NCI-H2196 (cell line): ENCODE data around the gene HS3ST4.
"Not testable (repeated sequence)": the region's sequence is repeated elsewhere in the genome, so short reads cannot be mapped to it uniquely, and the experiment has no call there.

ENCODE experiments used
- DNase-seq: peaks from one replicate; lab custom pipeline; 2025; ENCODE audit not compliant: unreplicated experiment; lab: John Stamatoyannopoulos, UW

HS3ST4 gene

DNA sequence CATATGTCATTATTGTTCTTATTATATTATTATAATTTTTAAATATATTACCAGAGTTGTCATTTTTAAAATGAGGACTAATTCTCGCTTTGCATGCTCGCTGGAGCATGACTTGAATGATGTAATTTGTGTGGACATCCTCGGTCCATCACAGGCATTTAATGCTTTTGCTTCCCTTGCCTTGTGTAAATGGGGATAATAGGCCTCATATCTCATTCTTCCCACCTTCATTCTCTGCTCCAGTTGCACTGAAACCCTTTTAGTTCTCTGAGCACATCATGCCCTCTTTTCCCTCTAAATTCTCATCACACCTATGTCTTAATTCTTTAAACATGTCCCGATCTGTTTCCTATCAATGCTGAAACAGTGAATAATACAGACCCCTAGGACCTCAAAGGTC lies 285.4 kb downstream of the HS3ST4 start:
- no peak for DNase-seq

DNA sequence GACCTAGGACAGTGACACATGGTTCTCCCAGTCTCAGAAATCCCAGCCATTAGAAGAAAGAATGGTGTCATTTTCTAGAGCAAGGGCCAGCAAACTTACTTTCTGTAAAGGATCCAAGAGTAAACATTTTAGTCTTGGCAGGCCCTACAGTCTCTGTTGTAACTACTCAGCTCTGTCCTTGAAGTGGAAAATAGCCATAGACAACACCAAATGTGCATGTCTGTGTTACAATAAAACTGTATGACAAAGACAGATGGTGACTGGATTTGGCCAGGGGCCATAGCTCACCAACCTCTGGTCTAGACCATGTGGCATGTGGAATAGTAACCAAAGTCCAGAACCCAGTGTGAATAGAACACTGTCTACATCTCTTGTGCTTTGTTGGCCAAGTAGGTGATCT lies 286.5 kb downstream of the HS3ST4 start:
- DNase-seq, result no peak

DNA sequence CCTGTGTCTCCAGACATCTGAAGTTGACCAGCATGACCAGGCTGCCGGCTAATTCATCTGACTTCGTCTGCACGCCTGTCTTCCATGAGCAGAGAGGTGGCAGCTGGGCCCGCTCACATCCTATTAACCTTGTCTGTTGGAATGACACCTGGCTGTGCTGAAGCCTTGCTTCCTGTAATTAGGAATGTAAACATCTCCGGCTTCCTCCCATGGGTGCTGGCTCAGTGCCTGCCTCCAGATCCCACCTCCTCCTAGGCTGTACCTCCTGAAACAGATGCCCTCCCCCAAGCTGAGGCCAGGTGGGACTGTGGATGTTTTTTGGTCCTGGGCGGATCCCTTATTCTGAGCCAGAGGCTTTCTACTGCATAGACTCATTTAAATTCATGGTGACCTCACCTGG lies 296.3 kb downstream of the HS3ST4 start:
- no peak for DNase-seq

DNA sequence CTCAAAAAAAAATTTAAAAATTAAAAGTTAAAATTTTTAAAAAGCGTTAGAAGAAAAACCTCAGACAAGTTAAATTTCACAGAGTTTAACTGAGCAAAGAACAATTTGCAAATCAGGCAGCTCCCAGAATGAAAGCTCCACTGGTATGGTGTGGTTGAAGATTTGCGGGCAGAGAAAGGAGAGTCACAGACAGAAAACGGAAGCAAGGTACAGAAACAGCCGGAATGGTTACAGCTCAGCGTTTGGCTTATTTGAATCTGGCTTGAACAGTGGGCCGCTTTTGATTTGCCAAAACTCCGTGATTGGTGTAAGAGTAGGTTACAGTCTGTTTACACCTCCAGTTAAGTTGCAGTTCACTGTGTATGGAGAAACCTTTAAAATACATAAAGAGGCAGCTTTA lies 297.1 kb downstream of the HS3ST4 start:
- DNase-seq, result no peak

GRCh38 chr16:25996052-25996451 lies 304.3 kb downstream of the HS3ST4 start:
- DNase-seq, result no peak

- DNase-seq, result no peak
Measured at GRCh38 chr16:26005336-26005735, 313.6 kb downstream of the HS3ST4 start.

GRCh38 chr16:26012376-26012775 lies 320.6 kb downstream of the HS3ST4 start:
- DNase-seq, result no peak

- DNase-seq, result no peak
Measured at GRCh38 chr16:26015776-26016175, 324.0 kb downstream of the HS3ST4 start.

DNA sequence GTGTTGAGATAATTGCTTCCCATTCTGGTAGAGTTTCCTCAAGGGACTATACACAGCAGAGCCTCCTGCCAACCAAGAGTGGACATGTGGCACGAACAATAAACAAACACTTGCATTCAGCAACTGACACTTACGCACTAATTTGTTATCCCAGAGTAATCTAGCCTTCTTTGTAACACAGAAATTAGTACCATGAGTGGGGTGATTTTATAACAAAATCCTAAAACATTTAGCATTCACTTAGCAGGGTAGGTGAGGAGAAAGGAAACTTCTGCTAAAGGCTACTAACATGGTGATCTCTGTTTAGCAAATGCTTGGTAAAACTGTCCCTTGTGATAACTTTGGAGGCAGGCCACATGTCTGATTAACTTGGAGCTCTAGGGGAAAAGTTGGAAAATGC lies 325.2 kb downstream of the HS3ST4 start:
- no peak for DNase-seq

DNA sequence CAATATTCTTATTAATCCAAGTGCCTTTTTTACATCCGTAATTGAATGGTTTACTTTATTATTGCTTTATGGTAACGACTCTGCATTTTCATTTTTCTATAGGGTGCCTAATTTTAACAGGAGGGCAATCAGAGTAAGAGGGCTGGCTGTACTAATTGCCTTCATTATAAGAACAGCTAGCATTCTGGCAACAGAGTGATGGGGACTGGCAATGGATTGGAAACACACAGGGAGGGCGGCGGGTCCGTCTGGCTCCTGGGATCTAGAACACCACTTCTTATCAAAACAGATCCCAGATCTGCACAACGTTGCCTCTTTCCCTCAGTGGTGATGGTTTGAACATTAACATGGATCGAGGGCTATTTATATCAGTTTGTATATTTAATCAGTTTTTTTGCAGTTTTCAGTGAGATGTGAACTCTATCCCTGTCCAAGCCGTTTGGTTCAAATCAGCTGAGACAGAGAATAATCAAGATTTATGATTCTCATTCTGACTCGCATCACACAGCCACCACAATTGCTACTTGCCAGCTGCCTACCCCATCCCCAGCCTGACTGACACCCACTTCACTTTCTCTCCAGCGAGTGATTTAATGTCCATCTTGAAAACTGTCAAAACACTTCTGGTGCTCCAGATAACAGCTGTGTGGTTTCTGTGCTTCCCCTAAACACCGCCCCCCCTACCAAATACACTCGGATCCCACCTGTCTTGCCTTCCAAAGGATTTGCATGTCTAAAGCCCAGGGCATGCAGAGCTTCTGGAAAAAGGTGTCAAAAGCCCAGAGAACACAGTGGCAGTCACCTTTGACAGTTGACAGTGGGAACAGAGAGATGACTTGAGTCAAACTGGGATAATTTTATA lies 327.9 kb downstream of the HS3ST4 start:
- no peak for DNase-seq

DNA sequence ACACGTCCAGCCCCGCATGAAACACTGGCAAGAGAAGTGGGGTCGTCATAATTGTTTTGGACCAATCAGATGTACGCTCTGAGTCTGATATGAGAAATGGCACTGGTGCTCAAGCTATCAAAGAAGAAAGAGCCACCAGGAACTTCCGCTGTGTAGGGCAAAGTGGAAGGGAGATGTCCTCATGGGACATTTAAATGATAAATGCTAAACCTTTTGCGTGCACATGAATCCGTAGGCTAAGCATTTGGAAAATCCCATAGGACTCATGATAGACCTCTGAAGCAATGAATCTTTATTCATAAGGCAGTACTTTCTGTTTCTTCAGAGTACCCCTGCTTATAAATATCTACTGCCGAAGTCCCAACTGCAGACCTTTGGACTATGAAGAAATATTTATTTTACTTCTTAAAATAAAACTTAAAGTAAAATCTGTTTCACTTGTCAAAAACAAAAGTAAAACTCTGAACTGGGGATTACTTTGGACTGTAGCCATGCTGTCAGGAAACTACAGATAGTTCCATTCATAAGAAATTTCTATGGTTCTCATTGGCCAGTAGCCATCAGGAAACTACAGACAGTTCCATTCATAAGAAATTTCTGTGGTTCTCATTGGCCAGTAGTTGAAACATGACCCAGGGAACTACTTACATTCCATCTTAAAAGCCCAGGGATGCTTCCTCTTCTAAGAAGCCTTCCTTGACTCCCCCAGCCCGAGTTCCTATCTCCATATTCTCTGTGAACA lies 335.1 kb downstream of the HS3ST4 start:
- no peak for DNase-seq

GRCh38 chr16:26031286-26031685 lies 339.5 kb downstream of the HS3ST4 start:
- no peak for DNase-seq

GRCh38 chr16:26032661-26033060 lies 340.9 kb downstream of the HS3ST4 start:
- DNase-seq, result not testable (repeated sequence)

- DNase-seq, result no peak
Measured at GRCh38 chr16:26041952-26042668, 350.4 kb downstream of the HS3ST4 start.

GRCh38 chr16:26050472-26050871 lies 358.7 kb downstream of the HS3ST4 start:
- no peak for DNase-seq

- DNase-seq, result no peak
Measured at GRCh38 chr16:26051063-26051462, 359.3 kb downstream of the HS3ST4 start.

- no peak for DNase-seq
Measured at GRCh38 chr16:26053889-26054288, 362.1 kb downstream of the HS3ST4 start.

- no peak for DNase-seq
Measured at GRCh38 chr16:26058326-26058725, 366.6 kb downstream of the HS3ST4 start.

DNA sequence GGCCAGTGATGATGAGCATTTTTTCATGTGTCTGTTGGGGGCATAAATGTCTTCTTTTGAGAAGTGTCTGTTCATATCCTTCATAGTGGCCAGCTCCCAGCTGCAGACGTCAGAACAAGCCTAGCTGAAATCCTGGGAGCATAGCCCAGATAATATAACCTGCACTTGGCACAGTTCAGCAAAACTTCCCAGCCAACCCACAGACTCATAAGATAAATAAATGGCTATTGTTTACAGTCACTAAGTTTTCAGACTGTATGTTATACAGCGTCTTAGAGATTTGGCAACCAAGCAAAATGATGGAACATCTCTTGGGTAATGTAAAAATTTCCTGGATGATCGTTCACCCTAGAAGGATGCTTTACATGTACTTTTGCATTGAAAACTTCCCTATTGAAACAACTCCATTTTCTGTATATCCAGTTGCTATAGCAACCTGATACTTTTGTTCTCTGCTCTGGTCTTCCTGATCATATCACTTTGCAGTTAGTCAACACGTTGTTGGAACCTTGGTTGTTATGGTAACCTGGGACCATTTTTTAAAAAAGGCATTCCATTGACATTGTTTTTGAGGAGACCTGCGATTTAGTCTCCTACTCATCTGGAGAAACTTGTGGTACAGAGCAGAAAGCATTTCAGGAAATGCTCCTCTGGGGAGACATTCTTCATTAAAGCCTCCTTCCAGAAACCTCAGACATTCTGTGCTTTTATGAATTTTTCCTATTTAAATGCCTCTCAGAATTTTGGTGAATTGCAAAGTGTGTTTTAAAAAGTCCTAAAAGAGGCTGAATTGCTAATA lies 378.7 kb downstream of the HS3ST4 start:
- no peak for DNase-seq

DNA sequence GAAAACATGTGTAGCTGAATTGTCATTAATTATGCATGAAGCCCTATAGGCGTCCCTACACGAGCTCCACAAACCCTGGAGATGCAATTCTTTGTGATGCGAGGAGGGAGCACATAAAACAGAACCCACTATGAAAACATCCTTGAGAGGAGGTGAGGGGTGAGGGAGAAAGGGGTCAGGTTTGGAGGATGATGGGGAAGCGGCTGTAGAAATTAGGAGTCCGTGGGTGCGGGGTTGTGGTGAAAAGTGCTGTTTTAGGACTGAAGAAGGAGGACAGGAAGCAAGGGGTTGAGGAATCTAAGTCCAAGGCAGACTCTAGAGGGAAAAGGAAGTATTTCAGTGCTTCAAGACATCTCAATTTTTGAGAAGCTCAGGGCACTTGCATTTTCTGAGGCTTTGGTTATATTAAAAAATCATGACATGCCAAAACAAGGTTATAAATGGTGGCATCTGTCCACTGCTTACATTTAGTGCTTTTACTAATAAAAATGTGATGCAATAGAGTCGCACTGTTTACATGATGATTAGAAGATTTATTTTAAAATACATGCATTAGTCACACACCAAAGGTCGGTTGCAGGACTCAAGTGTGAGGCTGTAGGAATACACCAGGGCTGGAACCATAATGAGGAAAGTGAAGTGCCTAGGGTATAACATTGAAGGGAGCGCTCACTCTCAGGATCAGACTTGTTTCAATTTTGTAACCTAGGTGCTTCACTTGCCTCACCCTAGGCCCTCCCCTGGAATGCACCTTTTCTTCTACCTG lies 379.5 kb downstream of the HS3ST4 start:
- no peak for DNase-seq
